ENCODE results near the gene MCOLN3. TPM values are rescaled to one million over a fixed set of nuclear protein-coding genes. Genes with fewer than 3 reads are reported as not detected.

Gene MCOLN3
- total RNA-seq, 2 donors from 2014 or later = 0.23 to 1.6 TPM

DNA sequence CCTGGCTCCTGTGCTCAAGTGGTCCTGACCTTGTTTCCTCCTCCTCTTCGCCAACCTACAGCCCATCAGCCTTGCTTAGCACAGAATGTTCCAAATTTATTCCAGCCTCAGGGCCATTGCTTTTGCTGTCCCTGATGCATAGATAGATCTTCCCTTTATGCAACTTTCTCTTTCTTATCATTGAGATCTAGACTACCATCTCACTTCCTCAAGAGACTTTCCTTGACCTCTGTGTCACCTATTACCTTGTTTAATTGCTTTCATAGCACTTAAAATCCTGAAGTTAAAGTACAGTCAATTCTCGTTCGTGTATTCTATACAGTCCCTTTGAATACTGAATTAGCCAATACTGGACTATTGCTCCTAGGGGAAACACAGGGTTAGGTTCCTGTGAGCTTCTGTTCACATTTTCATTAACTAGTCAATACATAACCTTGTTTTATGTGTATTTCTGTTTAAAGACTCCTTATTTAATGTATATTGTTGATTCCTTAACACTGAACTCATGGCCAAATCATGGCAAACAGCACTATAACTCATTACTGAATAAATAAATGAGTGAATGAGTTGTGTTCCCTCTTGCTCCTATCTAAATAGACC, 26.2 kb upstream of the MCOLN3 start:
- Histone ChIP-seq H3K4me1 (replicated peaks) (no peaks in the 10 kb centered on the region), H3K9me3 (no peaks in the 10 kb centered on the region), H3K27ac (no peak overlapping the region), H3K36me3 (no peaks in the 10 kb centered on the region), H3K4me3 (no peak overlapping the region), H3K27me3 (replicated peaks; ENCODE audit: insufficient read depth) (no peaks in the 10 kb centered on the region)
- DNase-seq (ENCODE audit: low spot score) = no peak
- intact Hi-C loops (cut with DNase I) = no loop called here
- 96% methylated on average over 3 of the region's 3 CpGs for WGBS
- TF ChIP-seq POLR2AphosphoS5 (IDR thresholded peaks at IDR 0.05) (no peak), POLR2A (IDR thresholded peaks at IDR 0.05) (no peak), CTCF (IDR thresholded peaks at IDR 0.05) (no peak)

GRCh38 chr1:85070972-85071492, 22.7 kb upstream of the MCOLN3 start:
- Histone ChIP-seq H3K27me3 (replicated peaks; ENCODE audit: insufficient read depth) (no peaks in the 10 kb centered on the region), H3K4me3 (no peak overlapping the region), H3K27ac (no peak overlapping the region), H3K9me3 (no peaks in the 10 kb centered on the region), H3K4me1 (replicated peaks) (no peaks in the 10 kb centered on the region), H3K36me3 (no peaks in the 10 kb centered on the region)
- DNase-seq (ENCODE audit: low spot score) = no peak
- intact Hi-C loops (cut with DNase I) = no loop called here
- 97% methylated on average over 3 of the region's 3 CpGs for WGBS
- no peak for TF ChIP-seq POLR2AphosphoS5 (IDR thresholded peaks at IDR 0.05)
- TF ChIP-seq CTCF (IDR thresholded peaks at IDR 0.05) = no peak
- TF ChIP-seq POLR2A (IDR thresholded peaks at IDR 0.05) = no peak

GRCh38 chr1:85068846-85069245, 20.5 kb upstream of the MCOLN3 start:
- no peak for DNase-seq (ENCODE audit: low spot score)
- H3K9me3 ChIP-seq = no peaks in the 10 kb centered on the region
- intact Hi-C loops (cut with DNase I) = no loop called here
- no peaks in the 10 kb centered on the region for H3K36me3 ChIP-seq
- no peak overlapping the region for H3K27ac ChIP-seq
- H3K4me3 ChIP-seq = no peak overlapping the region
- TF ChIP-seq CTCF (IDR thresholded peaks at IDR 0.05) = no peak
- no peak for TF ChIP-seq POLR2A (IDR thresholded peaks at IDR 0.05)
- no peak for TF ChIP-seq POLR2AphosphoS5 (IDR thresholded peaks at IDR 0.05)
- H3K4me1 ChIP-seq (replicated peaks) = no peaks in the 10 kb centered on the region
- 98% methylated on average over 2 of the region's 2 CpGs for WGBS
- H3K27me3 ChIP-seq (replicated peaks; ENCODE audit: insufficient read depth) = no peaks in the 10 kb centered on the region

DNA sequence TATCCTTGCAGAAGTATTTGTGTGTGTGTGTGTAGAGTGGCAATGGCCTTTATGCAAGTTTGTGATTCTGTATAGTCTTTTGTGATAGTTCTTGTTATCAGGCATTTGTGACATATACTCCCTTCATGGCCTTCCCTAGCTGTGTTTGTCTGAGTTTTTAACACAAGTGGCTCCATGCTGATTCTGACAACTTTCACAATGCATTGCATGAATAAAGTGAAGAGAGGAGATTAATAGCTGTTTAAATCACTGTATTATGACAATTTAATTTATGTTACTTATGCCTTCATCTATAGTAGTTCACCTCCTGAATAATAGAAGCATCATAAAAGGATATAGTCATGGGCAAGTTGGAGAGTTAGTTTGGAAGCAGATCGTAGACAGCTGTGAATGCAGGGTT, 17.2 kb upstream of the MCOLN3 start:
- H3K36me3 ChIP-seq = no peaks in the 10 kb centered on the region
- H3K4me3 ChIP-seq = no peak overlapping the region
- DNase-seq (ENCODE audit: low spot score) = no peak
- 97% methylated on average over 1 of the region's 1 CpG for WGBS
- no peak for TF ChIP-seq POLR2A (IDR thresholded peaks at IDR 0.05)
- TF ChIP-seq POLR2AphosphoS5 (IDR thresholded peaks at IDR 0.05) = no peak
- no peak for TF ChIP-seq CTCF (IDR thresholded peaks at IDR 0.05)
- no peak overlapping the region for H3K27ac ChIP-seq
- H3K27me3 ChIP-seq (replicated peaks; ENCODE audit: insufficient read depth) = no peaks in the 10 kb centered on the region
- peaks cover 3% of the 10 kb centered on the region for H3K4me1 ChIP-seq (replicated peaks)
- intact Hi-C loops (cut with DNase I) = no loop called here
- H3K9me3 ChIP-seq = no peaks in the 10 kb centered on the region

GRCh38 chr1:85062425-85063026, 14.2 kb upstream of the MCOLN3 start:
- H3K4me3 ChIP-seq = peak overlapping the region; percentile 22 to 34
- WGBS = 22% methylated on average over 7 of the region's 7 CpGs
- no peaks in the 10 kb centered on the region for H3K27me3 ChIP-seq (replicated peaks; ENCODE audit: insufficient read depth)
- intact Hi-C loops (cut with DNase I) = no loop called here
- no peak for TF ChIP-seq CTCF (IDR thresholded peaks at IDR 0.05)
- TF ChIP-seq POLR2AphosphoS5 (IDR thresholded peaks at IDR 0.05) = no peak
- TF ChIP-seq POLR2A (IDR thresholded peaks at IDR 0.05) = no peak
- no peaks in the 10 kb centered on the region for H3K9me3 ChIP-seq
- H3K36me3 ChIP-seq = no peaks in the 10 kb centered on the region
- no peak overlapping the region for H3K27ac ChIP-seq
- H3K4me1 ChIP-seq (replicated peaks) = peaks cover 3% of the 10 kb centered on the region
- DNase-seq (ENCODE audit: low spot score) = no peak
